Mesothelial cell of epicardium (in vitro differentiated cells): ENCODE measurements around the gene CNIH3. TPM values are rescaled to one million over a fixed set of nuclear protein-coding genes. Genes with fewer than 3 reads are reported as not detected.
"Not testable (repeated sequence)": the region's sequence is repeated elsewhere in the genome, so short reads cannot be mapped to it uniquely, and the experiment has no call there.

Experiments used
- DNase-seq, 2 experiments: peaks; one replicate each; pipeline ENCODE4 v3.0.0; 2021; ENCODE audit warnings: low spot score in 2 of 2; ENCODE audit not compliant: unreplicated experiment in 2 of 2
- H3K27ac Mint-ChIP-seq: 2 replicates; pipeline ENCODE4 v1.8.0; 2021; ENCODE audit warnings: mixed read lengths
- H3K27me3 Mint-ChIP-seq: 2 replicates; pipeline ENCODE4 v1.8.0; 2021; ENCODE audit warnings: low read depth, mixed read lengths
- H3K36me3 Mint-ChIP-seq: 2 replicates; pipeline ENCODE4 v1.8.0; 2021; ENCODE audit warnings: mixed read lengths
- H3K4me1 Mint-ChIP-seq: 2 replicates; pipeline ENCODE4 v1.8.0; 2021; ENCODE audit warnings: mixed read lengths
- H3K4me3 Mint-ChIP-seq: 2 replicates; pipeline ENCODE4 v1.8.0; 2021; ENCODE audit warnings: mild to moderate bottlenecking, moderate library complexity, mixed read lengths
- H3K9me3 Mint-ChIP-seq: 2 replicates; pipeline ENCODE4 v1.8.0; 2021; ENCODE audit warnings: mixed read lengths
- CTCF ChIP-seq: fragments of 200-600 bp; sonication (generic); IDR thresholded peaks from one replicate; pipeline ENCODE4 v1.5.0; 2021; ENCODE audit warnings: antibody characterized with exemption; ENCODE audit not compliant: unreplicated experiment
- total RNA-seq: library from RNA; stranded (reverse); gene quantifications from 3 replicates; pipeline ENCODE4 v1.2.1, GENCODE V29; 2021

The CNIH3 gene
- total RNA-seq, 1 donor from 2014 or later: 8.3 TPM

- H3K27me3 Mint-ChIP-seq: peaks cover 4% of the 10 kb centered on the region
- no peaks in the 10 kb centered on the region for H3K36me3 Mint-ChIP-seq
- H3K9me3 Mint-ChIP-seq: no peaks in the 10 kb centered on the region
- H3K27ac Mint-ChIP-seq: no peak overlapping the region
- H3K4me3 Mint-ChIP-seq: no peak overlapping the region
- H3K4me1 Mint-ChIP-seq: peaks cover 29% of the 10 kb centered on the region
- no peak for DNase-seq
- TF ChIP-seq CTCF: no peak
Observed at GRCh38 chr1:224679606-224680005, 63.5 kb downstream of the CNIH3 start.

GRCh38 chr1:224681816-224682215 is 65.7 kb downstream of the CNIH3 start:
- H3K36me3 Mint-ChIP-seq: no peaks in the 10 kb centered on the region
- no peak overlapping the region for H3K4me3 Mint-ChIP-seq
- H3K27me3 Mint-ChIP-seq: peaks cover 4% of the 10 kb centered on the region
- DNase-seq: no peak
- H3K4me1 Mint-ChIP-seq: peaks cover 24% of the 10 kb centered on the region
- TF ChIP-seq CTCF: no peak
- no peaks in the 10 kb centered on the region for H3K9me3 Mint-ChIP-seq
- no peak overlapping the region for H3K27ac Mint-ChIP-seq

- Mint-ChIP-seq H3K4me1 (peaks cover 22% of the 10 kb centered on the region), H3K27ac (no peak overlapping the region), H3K36me3 (no peaks in the 10 kb centered on the region), H3K9me3 (peaks cover 3% of the 10 kb centered on the region), H3K27me3 (peaks cover 4% of the 10 kb centered on the region), H3K4me3 (no peak overlapping the region)
- TF ChIP-seq CTCF: no peak
- DNase-seq: no peak
Observed at GRCh38 chr1:224683936-224684335, 67.8 kb downstream of the CNIH3 start.

- TF ChIP-seq CTCF: no peak
- Mint-ChIP-seq H3K27me3 (peaks cover 4% of the 10 kb centered on the region), H3K9me3 (peaks cover 3% of the 10 kb centered on the region)
Observed at GRCh38 chr1:224684979-224685425, 68.9 kb downstream of the CNIH3 start.

GRCh38 chr1:224686140-224686539 is 70.0 kb downstream of the CNIH3 start:
- not testable (repeated sequence) for H3K36me3 Mint-ChIP-seq, H3K4me3 Mint-ChIP-seq, H3K27me3 Mint-ChIP-seq, DNase-seq, H3K9me3 Mint-ChIP-seq, H3K27ac Mint-ChIP-seq
- H3K4me1 Mint-ChIP-seq: peaks cover 15% of the 10 kb centered on the region

More at GRCh38 chr1:224684979-224685425, 68.9 kb downstream of the CNIH3 start:
- H3K4me3 Mint-ChIP-seq: no peak overlapping the region
- peaks cover 15% of the 10 kb centered on the region for H3K4me1 Mint-ChIP-seq
- no peaks in the 10 kb centered on the region for H3K36me3 Mint-ChIP-seq
- DNase-seq: no peak
- H3K27ac Mint-ChIP-seq: no peak overlapping the region

GRCh38 chr1:224687465-224687864 is 71.3 kb downstream of the CNIH3 start:
- H3K36me3 Mint-ChIP-seq: no peaks in the 10 kb centered on the region
- peaks cover 4% of the 10 kb centered on the region for H3K27me3 Mint-ChIP-seq
- DNase-seq: no peak
- no peak for TF ChIP-seq CTCF
- peaks cover 15% of the 10 kb centered on the region for H3K4me1 Mint-ChIP-seq
- H3K27ac Mint-ChIP-seq: no peak overlapping the region
- peaks cover 3% of the 10 kb centered on the region for H3K9me3 Mint-ChIP-seq
- H3K4me3 Mint-ChIP-seq: no peak overlapping the region
